HUDEP-2 (cell line): ENCODE results near the gene EFCAB12.
A peak's percentile ranks its signal among the peaks of the same experiment; 100 is the strongest.
"Not testable (repeated sequence)": the region's sequence is repeated elsewhere in the genome, so short reads cannot be mapped to it uniquely, and the experiment has no call there.

ENCODE experiments used
- DNase-seq, 76 experiments: peaks; one replicate each; lab custom pipeline; 2025; ENCODE audit not compliant: unreplicated experiment in 76 of 76; lab: John Stamatoyannopoulos, UW

Gene EFCAB12

GRCh38 chr3:129421988-129422745, 6.3 kb downstream of the EFCAB12 start:
- peak in 2 of 76 experiments; percentile 13 to 24 for DNase-seq

- DNase-seq, result no peak
Measured at GRCh38 chr3:129421236-129421883, 7.1 kb downstream of the EFCAB12 start.

GRCh38 chr3:129419476-129419875, 9.0 kb downstream of the EFCAB12 start:
- DNase-seq, result no peak

- DNase-seq, result no peak
Measured at GRCh38 chr3:129418041-129418973, 10.1 kb downstream of the EFCAB12 start.

- DNase-seq, result peak in 3 of 76 experiments; percentile 4 to 20 (median 11)
Measured at GRCh38 chr3:129417326-129417725, 11.1 kb downstream of the EFCAB12 start.

GRCh38 chr3:129416415-129416814, 12.0 kb downstream of the EFCAB12 start:
- peak in 2 of 76 experiments; percentile 6 to 7 for DNase-seq

- DNase-seq, result no peak
Measured at GRCh38 chr3:129415830-129416229, 12.6 kb downstream of the EFCAB12 start.

- peak in 1 of 76 experiments; percentile 4 for DNase-seq
Measured at GRCh38 chr3:129415378-129415777, 13.1 kb downstream of the EFCAB12 start.

GRCh38 chr3:129413687-129414506, 14.5 kb downstream of the EFCAB12 start:
- DNase-seq, result peak in 29 of 76 experiments; percentile 2 to 60 (median 27)

GRCh38 chr3:129413238-129413637, 15.2 kb downstream of the EFCAB12 start:
- DNase-seq, result not testable (repeated sequence)

- no peak for DNase-seq
Measured at GRCh38 chr3:129412542-129413198, 15.8 kb downstream of the EFCAB12 start.

GRCh38 chr3:129410971-129411370, 17.5 kb downstream of the EFCAB12 start:
- no peak for DNase-seq

GRCh38 chr3:129409541-129409940, 18.9 kb downstream of the EFCAB12 start:
- no peak for DNase-seq

- DNase-seq, result no peak
Measured at GRCh38 chr3:129404610-129405009, 23.8 kb downstream of the EFCAB12 start.

GRCh38 chr3:129404130-129404529, 24.3 kb downstream of the EFCAB12 start:
- no peak for DNase-seq

- DNase-seq, result no peak
Measured at GRCh38 chr3:129403450-129403849, 25.0 kb downstream of the EFCAB12 start.

- no peak for DNase-seq
Measured at GRCh38 chr3:129402616-129403015, 25.8 kb downstream of the EFCAB12 start.

- no peak for DNase-seq
Measured at GRCh38 chr3:129402210-129402609, 26.2 kb downstream of the EFCAB12 start.

GRCh38 chr3:129399895-129400357, 28.5 kb downstream of the EFCAB12 start:
- peak in 2 of 76 experiments; percentile 5 to 12 for DNase-seq
